Cardiac fibroblast (primary cell): ENCODE measurements around the gene MCEE.
"Not testable (repeated sequence)": the region's sequence is repeated elsewhere in the genome, so short reads cannot be mapped to it uniquely, and the experiment has no call there.

ENCODE experiments used
- DNase-seq, 2 donors: peaks; one replicate each; pipeline versions ENCODE4 v3.0.0 to v3.0.0-alpha.2; 2010; ENCODE audit warnings: low read depth in 2 of 2
- H3K4me3 ChIP-seq, 2 donors: replicated peaks in 1 of 2; 1 replicate in 1 of 2; 2 replicates in 1 of 2; pipeline ENCODE4 v1.5.1; 2011; ENCODE audit warnings: low read depth in 2 of 2, low read length in 2 of 2, mild to moderate bottlenecking in 2 of 2, moderate library complexity in 1 of 2
- TF ChIP-seq, protein P1 (sequence below): IDR thresholded peaks from one replicate; pipeline ENCODE4 v1.5.1; 2011; ENCODE audit warnings: low read depth, mild to moderate bottlenecking, low read length, inconsistent platforms

MCEE gene

DNA sequence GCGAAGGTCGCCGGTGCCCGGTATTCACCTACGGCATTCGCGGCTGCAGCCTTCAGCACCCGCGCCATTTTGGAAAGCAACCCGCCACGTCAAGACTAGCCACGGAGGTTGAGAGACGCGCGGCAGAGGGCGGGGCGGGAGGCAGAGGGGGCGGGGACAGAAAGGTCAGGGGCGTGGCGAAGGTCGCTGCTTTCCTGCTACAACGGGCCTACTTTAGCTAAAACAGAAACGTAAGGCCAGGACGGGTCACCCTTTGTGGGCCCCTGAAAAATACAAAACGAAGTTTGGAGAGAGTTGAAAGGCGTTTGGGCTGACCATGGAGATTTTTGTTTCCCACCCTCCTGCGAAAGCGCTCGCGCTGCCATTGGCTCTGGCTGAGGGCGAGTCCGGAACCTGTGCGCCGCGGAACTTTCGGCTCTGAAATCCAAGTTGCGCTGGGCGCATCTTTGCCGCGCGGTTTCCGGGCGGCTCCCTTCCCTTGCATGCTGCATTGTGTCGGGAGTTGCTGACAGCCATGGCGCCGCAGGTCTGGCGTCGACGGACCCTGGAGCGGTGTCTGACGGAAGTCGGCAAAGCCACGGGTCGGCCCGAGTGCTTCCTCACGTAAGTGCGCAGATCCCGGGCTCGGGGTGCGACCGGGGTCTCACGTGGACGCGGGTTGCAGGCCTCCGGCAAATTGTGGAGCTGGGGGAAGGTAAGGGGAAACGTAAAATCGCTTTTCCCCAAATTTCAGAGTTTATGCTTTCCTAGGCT lies at the start of gene MCEE, which contains the start of gene MPHOSPH10:
Gene MCEE (minus strand): TSS at position 78 of the 753 bp plus-strand sequence. CDS start 10 bp downstream, at position 68.
Gene MPHOSPH10 (plus strand): TSS at position 483 of the 753 bp plus-strand sequence. CDS start 32 bp downstream, at position 515.
- DNase-seq, result peak; percentile 94
- TF ChIP-seq, protein P1, sequence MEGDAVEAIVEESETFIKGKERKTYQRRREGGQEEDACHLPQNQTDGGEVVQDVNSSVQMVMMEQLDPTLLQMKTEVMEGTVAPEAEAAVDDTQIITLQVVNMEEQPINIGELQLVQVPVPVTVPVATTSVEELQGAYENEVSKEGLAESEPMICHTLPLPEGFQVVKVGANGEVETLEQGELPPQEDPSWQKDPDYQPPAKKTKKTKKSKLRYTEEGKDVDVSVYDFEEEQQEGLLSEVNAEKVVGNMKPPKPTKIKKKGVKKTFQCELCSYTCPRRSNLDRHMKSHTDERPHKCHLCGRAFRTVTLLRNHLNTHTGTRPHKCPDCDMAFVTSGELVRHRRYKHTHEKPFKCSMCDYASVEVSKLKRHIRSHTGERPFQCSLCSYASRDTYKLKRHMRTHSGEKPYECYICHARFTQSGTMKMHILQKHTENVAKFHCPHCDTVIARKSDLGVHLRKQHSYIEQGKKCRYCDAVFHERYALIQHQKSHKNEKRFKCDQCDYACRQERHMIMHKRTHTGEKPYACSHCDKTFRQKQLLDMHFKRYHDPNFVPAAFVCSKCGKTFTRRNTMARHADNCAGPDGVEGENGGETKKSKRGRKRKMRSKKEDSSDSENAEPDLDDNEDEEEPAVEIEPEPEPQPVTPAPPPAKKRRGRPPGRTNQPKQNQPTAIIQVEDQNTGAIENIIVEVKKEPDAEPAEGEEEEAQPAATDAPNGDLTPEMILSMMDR, result no peak
- peak within 1 kb of the TSS; percentile 93 to 99 for H3K4me3 ChIP-seq

- H3K4me3 ChIP-seq, DNase-seq: not testable (repeated sequence)
Observed at GRCh38 chr2:71178836-71179235, 48.8 kb upstream of the MCEE start.

- H3K4me3 ChIP-seq, result no peak overlapping the region
- DNase-seq, result no peak
- TF ChIP-seq, protein P1, result no peak
Observed at GRCh38 chr2:71174207-71174606, 44.2 kb upstream of the MCEE start.

- H3K4me3 ChIP-seq, result no peak overlapping the region
- DNase-seq, result no peak
- TF ChIP-seq, protein P1, result no peak
Observed at GRCh38 chr2:71173096-71173495, 43.1 kb upstream of the MCEE start.

DNA sequence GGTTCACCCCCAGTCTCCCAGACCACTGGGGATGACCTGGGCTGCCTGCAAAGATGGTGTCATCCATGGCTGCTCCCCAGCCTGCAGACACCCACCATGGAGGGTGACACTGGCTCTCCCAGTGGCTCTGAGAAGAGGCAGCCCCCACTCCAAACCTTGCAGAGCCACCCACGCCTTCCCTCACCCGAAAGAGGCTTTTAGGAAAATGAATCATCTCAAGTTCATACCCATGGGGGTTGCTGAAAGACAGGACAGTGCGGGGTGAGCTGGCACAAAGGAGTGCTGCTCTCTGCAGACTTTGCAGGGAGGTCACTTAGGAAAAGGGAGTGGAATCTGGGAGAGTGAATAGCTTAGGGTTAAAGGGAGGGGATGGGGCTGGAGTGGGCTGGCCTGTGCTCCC lies 36.8 kb upstream of the MCEE start:
- peak in 1 of 2 donors; percentile 23 for DNase-seq
- TF ChIP-seq, protein P1, result no peak
- no peak overlapping the region for H3K4me3 ChIP-seq

DNA sequence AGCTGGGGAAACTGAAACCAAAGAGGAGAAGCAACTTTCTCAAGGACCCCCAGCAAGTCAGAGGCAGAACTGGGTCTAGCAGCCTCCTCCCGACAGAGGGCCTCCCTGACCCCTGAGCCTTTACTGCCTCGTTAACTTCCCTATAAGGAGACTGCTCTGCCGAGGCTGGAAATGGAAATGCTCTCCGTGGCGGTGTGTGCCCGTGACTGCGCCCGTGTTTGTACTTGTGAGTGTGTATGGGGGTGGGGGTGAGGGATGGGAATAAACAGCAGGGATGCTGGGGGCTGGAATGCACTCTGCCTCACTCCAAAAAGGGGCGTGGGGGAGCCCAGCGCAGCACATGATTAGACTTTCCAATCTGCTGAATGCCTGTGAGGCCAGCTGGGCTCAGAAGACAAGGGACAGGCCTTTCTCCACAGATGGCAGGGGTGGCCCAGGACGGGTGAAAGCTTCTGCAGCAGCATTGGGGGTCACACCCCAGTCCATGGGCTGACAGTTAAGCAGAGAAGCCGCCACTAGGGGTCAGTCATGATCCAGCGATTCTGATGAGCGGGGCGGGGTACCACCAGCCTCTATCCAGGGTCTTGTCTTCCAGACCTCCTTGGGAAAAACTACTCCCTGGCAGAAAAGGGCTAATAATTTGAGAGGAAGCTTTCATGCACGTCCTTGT lies 27.2 kb upstream of the MCEE start:
- TF ChIP-seq, protein P1, result peak; percentile 80
- H3K4me3 ChIP-seq, result peak overlapping the region; percentile 6 to 36
- DNase-seq, result peak; percentile 33 to 42

- H3K4me3 ChIP-seq, result peak overlapping the region in 1 of 2 donors; percentile 36
- DNase-seq, result peak; percentile 13 to 49
- TF ChIP-seq, protein P1, result no peak
Observed at GRCh38 chr2:71156573-71156972, 26.5 kb upstream of the MCEE start.
